IPS-18a (cell line): ENCODE data around the gene PPFIBP2.
A peak's percentile ranks its signal among the peaks of the same experiment; 100 is the strongest.
"Not testable (repeated sequence)": the region's sequence is repeated elsewhere in the genome, so short reads cannot be mapped to it uniquely, and the experiment has no call there.

Source experiments
- H3K27ac ChIP-seq: one replicate; pipeline ENCODE4 v1.5.1; 2013; ENCODE audit warnings: low read length
- H3K27me3 ChIP-seq: one replicate; pipeline ENCODE4 v1.6.1; 2013; ENCODE audit warnings: mild to moderate bottlenecking, low read length; ENCODE audit not compliant: control insufficient read depth, insufficient read depth
- H3K36me3 ChIP-seq: one replicate; pipeline ENCODE4 v1.6.1; 2013; ENCODE audit warnings: low read depth, low read length; ENCODE audit not compliant: control insufficient read depth
- H3K4me1 ChIP-seq: one replicate; pipeline ENCODE4 v1.6.1; 2013; ENCODE audit warnings: low read depth, low read length; ENCODE audit not compliant: control insufficient read depth
- H3K4me3 ChIP-seq: one replicate; pipeline ENCODE4 v1.5.1; 2013; ENCODE audit warnings: low read length
- H3K9ac ChIP-seq: one replicate; pipeline ENCODE4 v1.6.1; 2013; ENCODE audit warnings: mild to moderate bottlenecking, low read length, moderate library complexity
- H3K9me3 ChIP-seq: one replicate; pipeline ENCODE4 v1.6.1; 2013; ENCODE audit warnings: low read depth, low read length; ENCODE audit not compliant: control insufficient read depth

Gene PPFIBP2

DNA sequence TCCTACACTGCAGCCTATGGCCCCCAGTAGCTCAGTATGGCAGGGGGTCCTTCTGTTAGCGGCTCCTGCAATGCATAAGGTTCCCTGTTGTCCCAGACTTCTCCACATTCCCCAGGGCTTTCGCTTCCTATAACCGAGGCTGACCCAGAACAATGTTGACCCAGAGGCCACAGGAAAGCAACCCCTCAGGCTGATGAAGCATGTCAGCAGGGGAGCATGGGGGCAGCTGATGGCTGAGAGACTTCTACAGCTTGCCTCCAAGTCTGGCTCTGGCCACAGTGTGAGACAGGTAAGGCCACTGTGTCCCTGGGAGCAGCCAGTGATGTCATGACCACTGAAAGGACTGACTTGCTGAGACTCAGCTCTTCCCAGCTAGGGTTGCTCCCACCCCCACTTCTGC, 12.5 kb upstream of the PPFIBP2 start:
- H3K9ac ChIP-seq: no peak overlapping the region
- H3K27ac ChIP-seq: no peak overlapping the region
- no peak overlapping the region for H3K4me3 ChIP-seq
- H3K4me1 ChIP-seq: peaks cover 10% of the 10 kb centered on the region
- no peaks in the 10 kb centered on the region for H3K9me3 ChIP-seq
- no peaks in the 10 kb centered on the region for H3K36me3 ChIP-seq
- no peaks in the 10 kb centered on the region for H3K27me3 ChIP-seq

DNA sequence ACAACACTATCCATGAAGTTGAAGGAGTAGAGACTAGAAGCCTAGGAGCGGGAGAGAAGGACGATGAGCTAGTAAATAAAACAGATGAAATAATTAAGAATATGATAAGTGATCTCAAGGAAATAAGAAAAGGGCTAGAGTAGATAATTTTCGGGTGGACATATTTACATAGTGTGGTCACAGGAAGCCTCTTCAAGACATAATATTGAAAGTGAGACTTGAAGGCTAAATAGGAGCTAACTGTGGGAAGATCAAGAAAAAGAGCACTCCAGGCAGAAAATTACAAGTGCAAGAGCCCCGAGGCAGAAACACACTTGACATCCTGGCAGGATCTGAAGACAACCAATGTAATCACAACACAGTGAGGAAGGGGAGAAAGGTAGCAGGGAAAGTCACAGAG, 11.9 kb upstream of the PPFIBP2 start:
- no peak overlapping the region for H3K4me3 ChIP-seq
- H3K27me3 ChIP-seq: no peaks in the 10 kb centered on the region
- H3K9me3 ChIP-seq: no peaks in the 10 kb centered on the region
- no peak overlapping the region for H3K27ac ChIP-seq
- H3K4me1 ChIP-seq: peaks cover 10% of the 10 kb centered on the region
- H3K36me3 ChIP-seq: no peaks in the 10 kb centered on the region
- H3K9ac ChIP-seq: no peak overlapping the region

DNA sequence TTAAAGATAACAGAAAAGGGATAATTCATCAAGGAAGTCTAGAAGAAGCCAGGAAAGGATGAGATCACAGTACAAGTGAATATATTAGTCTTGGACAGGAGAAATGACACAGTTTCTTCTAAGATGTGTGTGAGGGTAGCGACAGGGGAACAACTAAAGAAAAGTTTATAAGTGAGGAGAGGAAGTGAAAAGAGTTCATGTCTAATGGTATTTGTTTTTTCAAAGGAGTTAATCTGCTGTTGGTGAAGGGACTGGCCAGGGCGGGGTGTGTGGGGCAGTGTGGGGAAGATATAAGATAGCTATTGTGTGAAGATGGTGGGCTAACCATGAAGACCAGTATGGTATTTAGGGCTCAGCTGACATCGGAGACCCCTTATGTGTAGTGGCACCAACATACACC, 7.6 kb upstream of the PPFIBP2 start:
- no peaks in the 10 kb centered on the region for H3K27me3 ChIP-seq
- H3K36me3 ChIP-seq: no peaks in the 10 kb centered on the region
- no peaks in the 10 kb centered on the region for H3K9me3 ChIP-seq
- H3K27ac ChIP-seq: no peak overlapping the region
- no peaks in the 10 kb centered on the region for H3K4me1 ChIP-seq
- H3K4me3 ChIP-seq: no peak overlapping the region
- H3K9ac ChIP-seq: no peak overlapping the region

DNA sequence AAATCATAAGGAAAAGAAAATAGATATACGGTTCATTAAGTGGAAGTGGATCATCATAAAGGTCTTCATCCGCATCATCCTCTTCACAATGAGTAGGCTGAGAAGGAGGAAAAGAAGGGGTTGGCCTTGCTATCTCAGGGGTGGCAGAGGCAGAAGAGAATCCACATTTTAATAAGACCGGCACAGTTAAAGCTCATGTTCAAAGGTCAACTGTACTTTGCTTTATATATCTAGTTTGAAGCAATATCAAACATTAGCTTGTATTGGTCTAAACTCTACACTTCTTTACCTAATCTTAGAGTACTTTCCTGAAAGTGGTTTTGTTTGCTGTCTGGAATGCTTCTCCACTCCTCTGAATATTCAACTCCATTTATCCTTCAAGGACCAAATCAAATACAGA, 5.7 kb upstream of the PPFIBP2 start:
- Histone ChIP-seq H3K4me1 (peaks cover 7% of the 10 kb centered on the region), H3K9ac (no peak overlapping the region), H3K27ac (no peak overlapping the region), H3K36me3 (no peaks in the 10 kb centered on the region), H3K27me3 (no peaks in the 10 kb centered on the region), H3K4me3 (no peak overlapping the region), H3K9me3 (no peaks in the 10 kb centered on the region)

DNA sequence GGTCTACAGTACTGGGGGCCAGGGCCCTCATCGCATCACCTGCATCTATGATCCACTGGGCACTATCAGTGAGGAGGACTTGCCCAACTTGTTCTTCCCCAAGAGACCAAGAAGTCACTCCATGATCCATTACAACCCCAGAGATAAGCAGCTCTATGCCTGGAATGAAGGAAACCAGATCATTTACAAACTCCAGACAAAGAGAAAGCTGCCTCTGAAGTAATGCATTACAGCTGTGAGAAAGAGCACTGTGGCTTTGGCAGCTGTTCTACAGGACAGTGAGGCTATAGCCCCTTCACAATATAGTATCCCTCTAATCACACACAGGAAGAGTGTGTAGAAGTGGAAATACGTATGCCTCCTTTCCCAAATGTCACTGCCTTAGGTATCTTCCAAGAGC, 3.8 kb upstream of the PPFIBP2 start:
- no peak overlapping the region for H3K27ac ChIP-seq
- H3K4me1 ChIP-seq: peaks cover 7% of the 10 kb centered on the region
- H3K4me3 ChIP-seq: no peak overlapping the region
- no peaks in the 10 kb centered on the region for H3K9me3 ChIP-seq
- no peaks in the 10 kb centered on the region for H3K36me3 ChIP-seq
- no peak overlapping the region for H3K9ac ChIP-seq
- H3K27me3 ChIP-seq: peaks cover 11% of the 10 kb centered on the region

DNA sequence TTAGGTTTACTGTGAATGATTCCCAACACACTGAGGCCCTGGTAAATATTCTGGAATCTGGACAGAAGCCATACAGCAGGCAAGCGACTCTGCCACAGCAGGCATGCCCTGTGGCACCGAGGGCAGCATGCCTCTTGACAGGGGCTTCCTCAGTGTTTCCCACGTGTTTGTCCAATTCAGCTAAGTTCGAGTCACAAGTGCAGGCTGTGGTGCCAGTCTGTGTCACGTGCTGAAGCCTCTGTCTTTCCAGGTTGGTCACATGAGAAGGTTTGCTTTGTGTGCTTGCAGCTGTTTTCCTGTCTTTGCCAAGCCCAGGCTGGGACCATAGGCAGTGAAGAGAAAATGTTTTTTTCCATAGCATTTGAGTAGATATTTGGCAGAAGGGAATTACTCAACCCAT, 2.4 kb upstream of the PPFIBP2 start:
- H3K36me3 ChIP-seq: no peaks in the 10 kb centered on the region
- H3K4me1 ChIP-seq: peaks cover 11% of the 10 kb centered on the region
- no peak overlapping the region for H3K4me3 ChIP-seq
- H3K9me3 ChIP-seq: no peaks in the 10 kb centered on the region
- no peak overlapping the region for H3K27ac ChIP-seq
- no peak overlapping the region for H3K9ac ChIP-seq
- H3K27me3 ChIP-seq: peaks cover 23% of the 10 kb centered on the region

DNA sequence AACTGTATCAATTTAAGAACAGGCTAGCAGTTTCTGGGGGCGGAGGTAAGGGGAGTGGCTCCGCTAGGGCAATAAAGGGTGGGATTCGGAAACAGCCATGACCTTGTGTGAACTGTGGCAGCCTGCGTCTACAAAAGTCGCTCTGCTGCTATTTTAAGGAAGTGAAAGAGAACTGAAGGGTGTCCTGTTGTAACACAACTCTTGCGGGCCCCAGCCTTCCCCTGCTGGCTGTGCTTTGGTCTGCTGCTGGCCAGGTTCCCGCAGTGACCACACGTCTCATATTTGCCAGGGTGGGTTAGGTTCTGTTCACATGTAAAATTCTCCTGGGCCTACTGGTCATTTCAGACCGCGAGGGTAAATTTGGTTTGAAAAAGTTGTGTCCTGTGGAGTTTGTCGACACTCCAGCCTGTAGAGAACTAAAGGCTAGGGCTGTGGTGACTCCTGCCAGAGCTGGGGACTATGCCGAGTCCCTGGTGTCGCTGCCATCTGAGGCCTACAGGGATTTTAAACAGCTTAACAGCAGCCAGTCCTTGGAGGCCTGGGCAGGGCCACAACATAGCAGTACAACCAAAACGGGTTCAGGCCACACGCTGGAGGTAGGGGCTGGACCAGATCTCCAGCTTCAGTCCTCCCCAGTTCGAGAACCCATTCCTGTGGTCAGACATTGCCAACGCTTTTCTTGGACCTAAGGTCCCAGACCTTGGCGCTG, 1.1 kb upstream of the PPFIBP2 start:
- H3K9ac ChIP-seq: peak overlapping the region; percentile 55
- H3K9me3 ChIP-seq: no peaks in the 10 kb centered on the region

DNA sequence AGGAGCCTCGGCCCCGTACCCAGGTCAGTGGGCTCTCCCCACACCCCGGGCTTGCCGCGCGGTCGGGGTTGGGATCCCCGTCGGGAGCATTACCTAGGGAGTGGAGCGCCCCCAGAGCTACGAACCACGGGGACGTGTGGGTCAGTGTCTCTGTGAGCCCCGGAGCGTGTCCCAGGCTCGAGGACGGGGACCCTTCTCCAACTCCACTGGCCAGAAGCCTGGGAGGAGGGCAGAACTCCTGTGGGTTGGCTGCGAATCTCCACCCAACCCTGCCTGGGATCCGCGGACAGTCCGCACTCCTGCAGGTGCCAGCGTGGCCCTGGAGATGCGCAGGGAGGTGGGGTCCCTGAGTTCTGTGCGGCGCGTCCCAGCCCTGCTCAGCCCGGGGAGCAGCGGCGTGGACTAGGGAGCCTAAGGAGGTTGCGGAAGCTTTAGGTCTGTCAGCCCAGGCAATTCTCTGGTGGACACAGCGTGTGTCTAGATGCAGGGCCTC, 346 bp downstream of the PPFIBP2 start:
- no peaks in the 10 kb centered on the region for H3K36me3 ChIP-seq
- H3K27me3 ChIP-seq: peaks cover 23% of the 10 kb centered on the region
- no peaks in the 10 kb centered on the region for H3K9me3 ChIP-seq
- H3K9ac ChIP-seq: peak overlapping the region; percentile 55
- no peak overlapping the region for H3K27ac ChIP-seq
- H3K4me1 ChIP-seq: peaks cover 11% of the 10 kb centered on the region
- peak overlapping the region; percentile 62 for H3K4me3 ChIP-seq

More for the DNA sequence above, 1.1 kb upstream of the PPFIBP2 start:
- H3K36me3 ChIP-seq: no peaks in the 10 kb centered on the region
- peaks cover 11% of the 10 kb centered on the region for H3K4me1 ChIP-seq
- H3K27me3 ChIP-seq: peaks cover 23% of the 10 kb centered on the region
- H3K27ac ChIP-seq: no peak overlapping the region
- peak overlapping the region; percentile 62 for H3K4me3 ChIP-seq

DNA sequence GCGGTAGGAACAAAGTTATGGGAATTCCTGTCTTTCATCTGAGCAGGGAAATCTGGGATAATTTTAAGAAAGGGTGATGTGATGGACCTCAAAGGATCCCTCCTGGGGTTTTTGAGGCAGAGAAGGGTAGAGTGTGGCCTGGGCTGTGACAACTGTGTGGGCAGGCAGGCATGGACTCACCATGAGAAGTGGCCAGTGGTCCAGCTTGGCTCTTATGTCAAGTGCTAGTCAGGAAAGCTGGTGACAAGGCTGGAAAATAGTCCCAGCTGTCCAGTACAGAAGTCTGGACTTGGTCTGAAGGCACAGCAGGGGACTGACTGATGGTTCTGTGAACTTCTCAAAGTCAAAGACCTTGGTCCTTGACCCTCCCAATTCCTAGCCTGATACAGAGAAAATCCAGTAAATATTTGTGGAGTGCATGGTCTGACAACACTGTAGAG, 1.7 kb downstream of the PPFIBP2 start:
- H3K27me3 ChIP-seq: peaks cover 23% of the 10 kb centered on the region
- H3K27ac ChIP-seq: no peak overlapping the region
- H3K36me3 ChIP-seq: no peaks in the 10 kb centered on the region
- peaks cover 11% of the 10 kb centered on the region for H3K4me1 ChIP-seq
- no peak overlapping the region for H3K4me3 ChIP-seq
- no peak overlapping the region for H3K9ac ChIP-seq
- no peaks in the 10 kb centered on the region for H3K9me3 ChIP-seq

DNA sequence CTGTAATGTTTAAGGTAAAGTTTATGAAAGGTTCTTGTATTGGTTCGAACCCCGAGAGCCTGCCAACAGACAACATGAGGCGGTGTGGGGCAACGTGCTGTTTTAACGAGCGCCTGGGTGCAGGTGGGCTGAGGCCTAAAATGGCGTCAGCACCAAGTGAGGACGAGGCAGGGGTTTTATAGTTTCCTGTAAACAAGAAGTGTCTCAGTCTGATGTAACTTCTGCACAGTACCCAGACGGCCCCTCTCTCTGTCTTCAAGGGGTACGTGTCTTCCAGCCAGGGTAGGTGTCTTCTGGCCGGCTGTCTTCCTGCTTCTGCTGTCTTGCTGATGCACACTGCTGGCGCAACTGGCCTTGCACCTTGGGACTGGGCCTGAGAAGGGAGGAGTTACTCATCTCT, 2.7 kb downstream of the PPFIBP2 start:
- no peaks in the 10 kb centered on the region for H3K36me3 ChIP-seq
- H3K9ac ChIP-seq: no peak overlapping the region
- peaks cover 11% of the 10 kb centered on the region for H3K4me1 ChIP-seq
- H3K27me3 ChIP-seq: peaks cover 23% of the 10 kb centered on the region
- no peak overlapping the region for H3K4me3 ChIP-seq
- no peak overlapping the region for H3K27ac ChIP-seq
- H3K9me3 ChIP-seq: no peaks in the 10 kb centered on the region

DNA sequence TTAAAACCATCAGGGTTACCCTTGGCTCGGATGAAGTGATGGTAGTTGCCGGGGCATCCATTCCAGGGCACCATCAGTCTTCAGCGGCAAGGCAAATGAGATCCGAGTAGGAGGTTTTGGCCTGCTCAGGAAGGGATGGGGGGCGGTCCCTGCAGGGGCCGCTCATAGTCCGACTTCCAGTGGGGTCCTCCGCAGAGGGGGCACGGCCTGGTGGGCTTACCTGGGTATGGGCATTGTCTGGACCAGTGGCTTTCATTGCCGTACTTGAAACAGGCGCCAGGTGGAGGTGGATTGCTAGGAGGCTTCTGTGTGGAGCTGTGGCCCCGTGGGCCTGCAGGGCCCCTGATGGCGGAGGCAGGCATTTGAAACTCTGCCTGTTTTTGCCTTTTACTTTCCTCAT, 3.9 kb downstream of the PPFIBP2 start:
- not testable (repeated sequence) for H3K9me3 ChIP-seq

More for the DNA sequence above, 3.9 kb downstream of the PPFIBP2 start:
- not testable (repeated sequence) for H3K4me1 ChIP-seq, H3K27ac ChIP-seq, H3K36me3 ChIP-seq, H3K4me3 ChIP-seq, H3K9ac ChIP-seq
- peaks cover 23% of the 10 kb centered on the region for H3K27me3 ChIP-seq
